ENCODE data around the gene HMCN2. TPM values are rescaled to one million over a fixed set of nuclear protein-coding genes. Genes with fewer than 3 reads are reported as not detected.

The HMCN2 gene
- total and polyA plus RNA-seq, 2 donors from 2014 or later, result 0.99 to 8.6 TPM

GRCh38 chr9:130473566-130473965, 208.0 kb downstream of the HMCN2 start:
- no peak for FAIRE-seq
- intact Hi-C loops (cut with DNase I), result no loop called here

DNA sequence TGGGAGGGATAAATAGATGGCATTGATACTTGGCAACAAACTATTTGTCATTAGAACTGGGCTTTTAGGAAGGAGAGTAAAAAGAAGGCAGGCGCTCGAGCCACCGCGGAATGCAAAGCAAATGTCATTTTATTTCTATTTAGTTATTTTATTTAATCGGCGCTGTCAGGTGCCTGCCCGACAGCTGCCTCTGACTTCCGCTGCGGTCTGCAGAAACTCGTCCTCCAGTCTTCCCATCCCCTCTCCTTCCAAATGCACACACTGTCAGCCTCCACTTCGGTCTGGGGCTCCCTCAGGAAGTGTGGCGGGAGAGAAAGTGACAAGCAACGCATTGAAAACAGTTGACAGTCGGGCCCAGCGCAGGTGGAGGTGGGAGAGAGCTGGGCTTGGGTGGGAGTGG, 208.5 kb downstream of the HMCN2 start:
- no peak for DNase-seq
- Histone ChIP-seq H3K4me3 (ENCODE audit: low read length in 3 of 3) (no peak overlapping the region), H3K4me1 (ENCODE audit: control insufficient read depth in 2 of 3, insufficient read depth in 2 of 3, low read depth in 1 of 3, low read length in 3 of 3) (no peaks in the 10 kb centered on the region), H3K27me3 (ENCODE audit: control insufficient read depth, insufficient read depth, low read length) (no peaks in the 10 kb centered on the region), H3K9ac (ENCODE audit: low read length in 3 of 3) (no peak overlapping the region), H3K27ac (ENCODE audit: low read depth in 2 of 2, low read length in 2 of 2) (no peak overlapping the region), H3K36me3 (ENCODE audit: control insufficient read depth in 2 of 3, insufficient read depth in 3 of 3, low read length in 3 of 3) (peaks cover 0 to 35% (median 5%) of the 10 kb centered on the region in 3 donors), H3K9me3 (ENCODE audit: control insufficient read depth in 2 of 3, insufficient read depth in 1 of 3, low read length in 3 of 3) (no peaks in the 10 kb centered on the region)
- no peak for TF ChIP-seq CTCF (IDR thresholded peaks at IDR 0.05; ENCODE audit: borderline replicate concordance, extremely low read depth, insufficient read depth)
- intact Hi-C loops (cut with DNase I), result no loop called here
- FAIRE-seq, result no peak

More at GRCh38 chr9:130473566-130473965, 208.0 kb downstream of the HMCN2 start:
- Histone ChIP-seq H3K27me3 (ENCODE audit: control insufficient read depth, insufficient read depth, low read length) (no peaks in the 10 kb centered on the region), H3K9me3 (ENCODE audit: control insufficient read depth in 2 of 3, insufficient read depth in 1 of 3, low read length in 3 of 3) (no peaks in the 10 kb centered on the region), H3K36me3 (ENCODE audit: control insufficient read depth in 2 of 3, insufficient read depth in 3 of 3, low read length in 3 of 3) (peaks cover 0 to 39% (median 5%) of the 10 kb centered on the region in 3 donors), H3K27ac (ENCODE audit: low read depth in 2 of 2, low read length in 2 of 2) (no peak overlapping the region), H3K4me3 (ENCODE audit: low read length in 3 of 3) (no peak overlapping the region), H3K9ac (ENCODE audit: low read length in 3 of 3) (no peak overlapping the region), H3K4me1 (ENCODE audit: control insufficient read depth in 2 of 3, insufficient read depth in 2 of 3, low read depth in 1 of 3, low read length in 3 of 3) (no peaks in the 10 kb centered on the region)
- no peak for DNase-seq
- no peak for TF ChIP-seq CTCF (IDR thresholded peaks at IDR 0.05; ENCODE audit: borderline replicate concordance, extremely low read depth, insufficient read depth)

DNA sequence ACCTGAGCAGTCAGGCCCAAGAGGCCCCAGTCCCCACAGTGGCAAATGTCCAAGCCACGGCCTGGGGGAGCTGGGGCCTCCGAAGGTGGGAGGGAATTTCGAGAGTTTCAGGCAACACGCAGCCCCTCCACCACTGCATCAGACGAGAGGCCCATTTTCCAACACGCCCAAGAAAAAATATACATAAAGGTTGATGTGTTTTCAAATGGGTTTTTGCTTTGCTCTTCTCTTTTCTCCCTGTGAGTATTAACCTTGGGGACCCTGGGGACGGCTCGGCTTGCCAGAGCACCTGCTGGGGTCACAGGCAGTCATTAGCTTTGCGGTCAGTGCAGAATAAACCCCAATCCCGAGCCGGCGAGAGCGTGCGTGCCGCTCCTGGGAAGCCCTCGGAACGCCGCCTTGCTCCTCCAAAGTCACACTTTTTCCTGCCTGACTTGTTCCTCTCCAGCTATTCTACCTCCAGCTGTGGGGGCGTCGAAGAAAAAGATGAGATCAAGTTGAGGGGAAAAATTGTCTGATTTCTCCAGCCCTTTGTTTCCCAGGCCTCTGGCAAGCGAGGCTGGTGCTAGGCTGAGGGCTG, 210.7 kb downstream of the HMCN2 start:
- no peak overlapping the region for H3K27ac ChIP-seq (ENCODE audit: low read depth in 2 of 2, low read length in 2 of 2)
- no peaks in the 10 kb centered on the region for H3K4me1 ChIP-seq (ENCODE audit: control insufficient read depth in 2 of 3, insufficient read depth in 2 of 3, low read depth in 1 of 3, low read length in 3 of 3)
- TF ChIP-seq CTCF (IDR thresholded peaks at IDR 0.05; ENCODE audit: borderline replicate concordance, extremely low read depth, insufficient read depth), result no peak
- H3K9ac ChIP-seq (ENCODE audit: low read length in 3 of 3), result no peak overlapping the region
- H3K36me3 ChIP-seq (ENCODE audit: control insufficient read depth in 2 of 3, insufficient read depth in 3 of 3, low read length in 3 of 3), result peaks cover 0 to 32% (median 8%) of the 10 kb centered on the region in 3 donors
- intact Hi-C loops (cut with DNase I), result no loop called here
- no peaks in the 10 kb centered on the region for H3K27me3 ChIP-seq (ENCODE audit: control insufficient read depth, insufficient read depth, low read length)
- H3K4me3 ChIP-seq (ENCODE audit: low read length in 3 of 3), result no peak overlapping the region
- DNase-seq (no peak), FAIRE-seq (no peak)
- no peaks in the 10 kb centered on the region for H3K9me3 ChIP-seq (ENCODE audit: control insufficient read depth in 2 of 3, insufficient read depth in 1 of 3, low read length in 3 of 3)

DNA sequence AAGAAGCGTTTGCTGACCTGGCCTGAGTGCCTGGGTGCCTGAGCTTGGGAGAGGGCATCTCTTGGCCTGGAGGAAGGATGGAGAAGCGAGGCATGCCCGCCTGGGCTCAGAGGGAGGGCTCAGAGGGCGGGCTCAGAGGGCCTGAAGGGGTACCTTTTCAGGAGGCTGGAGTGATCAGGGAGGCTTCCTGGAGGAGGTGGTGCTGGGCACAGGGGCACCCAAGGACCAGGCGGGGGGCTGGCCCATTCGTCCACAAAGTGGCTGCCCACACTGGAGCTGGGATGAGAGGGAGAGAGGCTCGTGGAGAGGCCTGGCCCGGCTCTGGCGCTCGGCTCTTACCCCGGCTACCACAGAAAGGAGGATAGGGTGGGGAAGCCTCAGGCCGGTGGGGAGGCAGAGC, 212.0 kb downstream of the HMCN2 start:
- Histone ChIP-seq H3K27ac (ENCODE audit: low read depth in 2 of 2, low read length in 2 of 2) (no peak overlapping the region), H3K27me3 (ENCODE audit: control insufficient read depth, insufficient read depth, low read length) (no peaks in the 10 kb centered on the region), H3K4me1 (ENCODE audit: control insufficient read depth in 2 of 3, insufficient read depth in 2 of 3, low read depth in 1 of 3, low read length in 3 of 3) (no peaks in the 10 kb centered on the region), H3K9me3 (ENCODE audit: control insufficient read depth in 2 of 3, insufficient read depth in 1 of 3, low read length in 3 of 3) (no peaks in the 10 kb centered on the region), H3K36me3 (ENCODE audit: control insufficient read depth in 2 of 3, insufficient read depth in 3 of 3, low read length in 3 of 3) (peaks cover 0 to 32% (median 8%) of the 10 kb centered on the region in 3 donors), H3K4me3 (ENCODE audit: low read length in 3 of 3) (no peak overlapping the region), H3K9ac (ENCODE audit: low read length in 3 of 3) (no peak overlapping the region)
- DNase-seq (no peak), FAIRE-seq (no peak)
- no peak for TF ChIP-seq CTCF (IDR thresholded peaks at IDR 0.05; ENCODE audit: borderline replicate concordance, extremely low read depth, insufficient read depth)
- intact Hi-C loops (cut with DNase I), result no loop called here
